GM12865 (cell line): ENCODE data around the gene IFNAR2.
"Not testable (repeated sequence)": the region's sequence is repeated elsewhere in the genome, so short reads cannot be mapped to it uniquely, and the experiment has no call there.

Experiments
- DNase-seq: peaks from one replicate; pipeline ENCODE4 v3.0.0; 2010; ENCODE audit warnings: low read depth
- H3K4me3 ChIP-seq: 2 replicates; pipeline ENCODE4 v1.5.1; 2011; ENCODE audit warnings: mild to moderate bottlenecking, low read depth, low read length, control low read depth
- TF ChIP-seq, protein P1 (sequence below): IDR thresholded peaks from 2 replicates; pipeline ENCODE4 v1.5.1; 2011; ENCODE audit warnings: low read length, control low read depth, low read depth, inconsistent platforms; ENCODE audit not compliant: insufficient read depth; ENCODE audit errors: missing control alignments

IFNAR2 gene

DNA sequence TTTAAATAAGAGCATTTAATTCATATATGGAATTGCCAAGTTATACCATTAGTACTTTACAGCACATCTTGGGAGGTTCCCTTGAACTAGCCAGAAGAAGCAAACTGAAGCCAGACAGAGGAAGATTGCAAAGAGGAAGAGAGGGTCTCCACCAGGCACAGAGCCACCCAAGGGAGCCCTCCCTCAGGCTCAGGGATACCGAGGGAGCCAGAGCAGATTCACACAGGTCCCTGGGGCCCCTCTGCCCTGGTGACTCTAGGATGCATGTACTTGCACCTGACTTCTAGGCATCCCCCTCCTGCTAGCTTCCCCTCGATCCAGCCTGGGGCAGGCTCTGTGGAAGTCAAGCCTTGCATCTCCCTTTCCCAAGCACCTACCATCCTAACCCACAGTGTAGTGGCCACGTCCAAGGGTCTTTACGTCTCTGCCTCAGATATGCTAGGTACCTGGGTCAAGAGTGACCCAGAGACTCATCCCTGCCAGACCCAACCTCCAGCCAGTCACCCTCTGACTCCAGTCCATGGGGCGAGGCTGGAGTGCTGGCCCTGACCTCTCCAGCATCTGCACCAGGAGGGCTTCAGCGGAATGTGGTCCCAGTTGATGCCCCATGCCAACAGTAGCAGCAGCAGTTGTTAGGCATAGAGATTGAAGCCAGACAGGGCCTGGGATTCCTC is 6.4 kb downstream of the IFNAR2 start:
- no peak overlapping the region for H3K4me3 ChIP-seq
- DNase-seq, result no peak
- TF ChIP-seq, protein P1, sequence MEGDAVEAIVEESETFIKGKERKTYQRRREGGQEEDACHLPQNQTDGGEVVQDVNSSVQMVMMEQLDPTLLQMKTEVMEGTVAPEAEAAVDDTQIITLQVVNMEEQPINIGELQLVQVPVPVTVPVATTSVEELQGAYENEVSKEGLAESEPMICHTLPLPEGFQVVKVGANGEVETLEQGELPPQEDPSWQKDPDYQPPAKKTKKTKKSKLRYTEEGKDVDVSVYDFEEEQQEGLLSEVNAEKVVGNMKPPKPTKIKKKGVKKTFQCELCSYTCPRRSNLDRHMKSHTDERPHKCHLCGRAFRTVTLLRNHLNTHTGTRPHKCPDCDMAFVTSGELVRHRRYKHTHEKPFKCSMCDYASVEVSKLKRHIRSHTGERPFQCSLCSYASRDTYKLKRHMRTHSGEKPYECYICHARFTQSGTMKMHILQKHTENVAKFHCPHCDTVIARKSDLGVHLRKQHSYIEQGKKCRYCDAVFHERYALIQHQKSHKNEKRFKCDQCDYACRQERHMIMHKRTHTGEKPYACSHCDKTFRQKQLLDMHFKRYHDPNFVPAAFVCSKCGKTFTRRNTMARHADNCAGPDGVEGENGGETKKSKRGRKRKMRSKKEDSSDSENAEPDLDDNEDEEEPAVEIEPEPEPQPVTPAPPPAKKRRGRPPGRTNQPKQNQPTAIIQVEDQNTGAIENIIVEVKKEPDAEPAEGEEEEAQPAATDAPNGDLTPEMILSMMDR, result no peak

DNA sequence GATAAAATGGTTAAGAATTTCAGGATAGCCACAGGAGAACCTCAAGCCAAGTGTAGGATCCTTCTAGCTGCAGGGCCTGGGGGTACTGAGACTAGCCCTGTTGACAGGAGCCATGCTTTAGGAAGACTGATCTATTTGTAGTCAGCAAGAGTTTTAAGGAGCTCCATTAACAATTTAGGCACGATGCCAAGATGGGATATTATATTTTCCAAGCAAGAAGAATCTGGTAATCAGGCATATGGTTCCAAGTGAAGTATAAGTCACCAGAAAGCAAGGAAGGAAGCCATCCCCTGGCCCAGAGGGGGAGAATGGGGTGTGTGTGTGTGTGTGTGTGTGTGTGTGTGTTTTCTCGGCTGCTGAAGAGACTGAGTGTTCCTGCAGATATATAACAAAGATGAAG is 7.0 kb downstream of the IFNAR2 start:
- DNase-seq, result no peak
- TF ChIP-seq, protein P1, result no peak
- no peak overlapping the region for H3K4me3 ChIP-seq

DNA sequence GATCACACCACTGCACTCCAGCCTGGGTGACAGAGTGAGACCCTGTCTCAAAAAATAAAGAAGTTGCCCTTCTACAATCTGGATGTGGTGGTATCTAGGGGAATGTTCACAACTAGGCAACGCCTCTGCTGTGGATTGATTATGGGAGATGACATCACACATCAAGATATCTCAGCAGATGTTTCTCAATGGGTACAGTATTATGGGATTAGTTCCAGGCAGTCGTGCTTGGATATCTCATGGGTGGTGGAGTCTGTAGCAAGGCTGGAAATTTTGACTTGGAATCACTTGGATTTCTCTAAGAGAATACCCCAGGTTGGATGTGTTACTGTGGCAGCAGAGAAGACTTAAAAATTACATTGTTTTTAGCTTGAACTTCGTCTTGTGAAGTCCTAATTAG is 7.7 kb downstream of the IFNAR2 start:
- TF ChIP-seq, protein P1, result no peak
- peak overlapping the region; percentile 52; the same call in 1 of the 2 replicates for H3K4me3 ChIP-seq
- no peak for DNase-seq

DNA sequence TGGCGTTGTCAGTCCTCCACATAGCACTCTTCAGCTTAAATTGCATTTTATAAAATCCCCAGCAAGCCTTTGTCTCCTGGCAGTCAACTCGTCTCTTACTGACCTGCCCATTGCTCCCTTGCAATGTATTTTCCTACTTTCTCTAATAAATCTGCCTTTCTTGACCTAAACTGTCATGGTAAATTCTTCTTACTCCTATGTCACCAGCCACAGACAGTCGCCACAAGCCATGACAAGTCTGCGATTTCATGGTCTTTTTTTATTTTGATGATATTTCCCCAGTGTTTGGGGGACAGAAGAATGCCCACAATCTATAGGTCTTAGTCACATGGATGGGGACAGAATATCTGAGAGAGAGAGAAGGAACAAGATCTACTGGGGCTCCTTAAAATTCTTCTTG is 8.4 kb downstream of the IFNAR2 start:
- TF ChIP-seq, protein P1, result no peak
- H3K4me3 ChIP-seq, result peak overlapping the region; percentile 52
- peak; percentile 71 for DNase-seq

DNA sequence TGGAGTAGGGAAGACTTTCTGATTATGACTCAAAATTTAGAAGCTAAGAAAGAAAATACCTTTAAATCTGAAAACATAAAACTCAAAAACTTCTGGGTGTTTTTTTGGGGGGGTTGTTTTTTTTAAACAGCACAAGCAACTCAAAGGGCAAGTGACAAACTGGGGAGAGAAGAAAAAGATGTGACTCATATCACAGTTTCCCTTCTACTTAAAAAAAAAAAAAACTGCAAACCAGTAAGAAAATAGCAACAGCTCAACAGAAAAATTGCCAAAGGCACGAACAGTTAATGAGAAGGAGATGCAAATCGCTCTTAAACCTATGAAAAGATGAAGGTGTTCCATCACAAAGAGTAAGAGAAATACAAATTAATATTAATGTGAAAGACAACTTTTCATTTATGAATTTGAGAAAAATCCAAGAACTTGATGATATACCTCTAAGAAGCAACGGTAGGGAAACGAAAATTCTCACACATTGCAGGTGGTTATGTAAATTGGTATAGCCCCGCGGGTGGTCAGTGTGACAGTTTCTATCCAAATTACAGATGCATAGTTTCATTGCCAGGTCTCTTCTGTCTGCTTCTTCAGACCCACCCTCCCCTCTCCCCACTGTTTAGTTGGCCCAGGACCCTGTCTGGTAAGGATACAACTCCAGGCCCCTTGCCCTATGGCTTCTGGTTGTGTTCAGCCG is 9.0 kb downstream of the IFNAR2 start:
- TF ChIP-seq, protein P1, result no peak
- H3K4me3 ChIP-seq, result peak overlapping the region; percentile 52
- peak; percentile 89 for DNase-seq

DNA sequence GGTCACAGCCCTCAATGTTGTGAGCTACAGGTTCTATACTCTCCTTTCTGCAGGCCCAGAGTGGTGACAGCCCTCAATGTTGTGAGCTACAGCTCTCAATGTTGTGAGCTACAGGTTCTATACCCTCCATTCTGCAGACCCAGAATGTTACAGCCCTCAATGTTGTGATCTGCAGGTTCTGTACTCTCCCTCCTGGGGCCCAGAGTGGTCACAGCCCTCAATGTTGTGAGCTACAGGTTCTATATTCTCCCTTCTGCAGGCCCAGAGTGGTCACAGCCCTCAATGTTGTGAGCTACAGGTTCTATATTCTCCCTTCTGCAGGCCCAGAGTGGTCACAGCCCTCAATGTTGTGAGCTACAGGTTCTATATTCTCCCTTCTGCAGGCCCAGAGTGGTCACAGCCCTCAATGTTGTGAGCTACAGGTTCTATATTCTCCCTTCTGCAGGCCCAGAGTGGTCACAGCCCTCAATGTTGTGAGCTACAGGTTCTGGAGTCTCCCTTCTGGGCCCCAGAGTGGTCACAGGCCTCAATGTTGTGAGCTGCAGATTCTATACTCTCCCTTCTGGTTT is 9.9 kb downstream of the IFNAR2 start:
- H3K4me3 ChIP-seq, result peak overlapping the region; percentile 52
- DNase-seq, result not testable (repeated sequence)

DNA sequence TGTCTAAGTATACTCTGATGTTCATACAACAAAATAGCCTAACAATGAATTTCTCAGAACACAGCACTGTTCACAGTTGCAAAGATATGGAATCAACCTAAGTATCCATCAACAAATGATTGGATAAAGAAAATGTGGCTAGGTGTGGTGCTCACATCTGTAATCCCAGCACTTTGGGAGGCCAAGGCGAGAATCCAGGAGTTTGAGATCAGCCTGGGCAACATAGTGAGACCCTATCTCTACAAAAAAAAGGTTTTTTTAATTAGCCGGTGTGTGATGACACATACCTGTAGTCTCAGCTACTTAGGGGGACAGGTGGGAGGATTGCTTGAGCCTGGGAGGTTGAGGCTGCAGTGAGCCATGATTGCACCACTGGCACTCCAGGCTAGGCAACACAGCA is 10.7 kb downstream of the IFNAR2 start:
- peak overlapping the region; percentile 33 for H3K4me3 ChIP-seq
- DNase-seq, result no peak
- TF ChIP-seq, protein P1, result no peak
